A549 (cell line): ENCODE measurements around the gene CATSPERE.

Experiments used
- KDM1A ChIP-seq: fragments of 200-600 bp; sonication (generic); IDR thresholded peaks from 2 replicates; pipeline ENCODE4 v1.6.1; 2016; ENCODE audit warnings: low read depth, mild to moderate bottlenecking
- MYC ChIP-seq: IDR thresholded peaks from 2 replicates; pipeline ENCODE4 v1.6.1; 2012; ENCODE audit warnings: mild to moderate bottlenecking, inconsistent platforms, low read length, improper control_type of control experiment, borderline replicate concordance
- POLR2A ChIP-seq: IDR thresholded peaks from 2 replicates; pipeline ENCODE4 v1.6.1; 2012; ENCODE audit warnings: mild to moderate bottlenecking, low read length
- RAD21 ChIP-seq, 2 experiments: fragments of >200 bp in 1 of 2; sonication (Bioruptor Twin) in 1 of 2; formaldehyde crosslinking in 1 of 2; IDR thresholded peaks in 1 of 2; conservative IDR thresholded peaks in 1 of 2; 2 replicates in 1 of 2; 3 replicates in 1 of 2; pipeline ENCODE4 v1.6.1; 2012 to 2018; ENCODE audit warnings: inconsistent platforms in 1 of 2

DNA sequence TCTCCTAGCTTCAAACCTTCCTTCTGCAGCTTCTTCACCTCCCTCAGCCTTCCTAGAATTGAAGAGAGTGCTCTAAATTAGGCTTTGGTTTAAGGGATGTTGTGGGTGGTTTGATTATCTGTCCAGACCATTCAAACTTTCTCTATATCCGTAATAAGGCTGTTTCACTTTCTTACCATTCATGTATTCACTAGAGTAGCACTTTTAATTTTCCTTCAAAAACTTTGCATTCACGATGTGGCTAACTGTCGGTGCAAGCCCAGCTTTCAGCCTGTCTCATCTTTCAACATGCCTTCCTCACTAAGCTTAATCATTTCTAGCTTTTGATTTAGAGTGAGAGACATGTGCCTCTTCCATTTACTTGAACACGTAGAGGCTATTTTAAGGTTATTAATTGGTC is 165.6 kb downstream of the CATSPERE start:
- TF ChIP-seq MYC (no peak), KDM1A (no peak), POLR2A (no peak), RAD21 (conservative IDR thresholded peaks at IDR 0.05 in 1 of 2, IDR thresholded peaks at IDR 0.05 in 1 of 2) (no peak)
